Gastroesophageal sphincter (tissue), 3 donors: ENCODE data around the gene SLC35D2.

ENCODE experiments used
- CTCF ChIP-seq, 4 experiments: fragments of 200-600 bp in 2 of 4; fragments of 450-650 bp in 2 of 4; sonication (generic) in 1 of 4; IDR thresholded peaks; one replicate each; pipeline ENCODE4 v1.5.1; 2017 to 2019; ENCODE audit warnings: antibody characterized with exemption in 4 of 4, mild to moderate bottlenecking in 2 of 4, moderate library complexity in 2 of 4
- POLR2AphosphoS5 ChIP-seq: sonication (generic); formaldehyde crosslinking; IDR thresholded peaks from one replicate; pipeline ENCODE4 v1.6.1; 2017; ENCODE audit warnings: antibody characterized with exemption

GRCh38 chr9:96400132-96400910, 16.8 kb upstream of the SLC35D2 start:
- TF ChIP-seq CTCF (IDR thresholded peaks at IDR 0.05) (no peak), POLR2AphosphoS5 (no peak)
